H9 (cell line): Measurements from ENCODE around the gene C19orf47. TPM values are rescaled to one million over a fixed set of nuclear protein-coding genes. Genes with fewer than 3 reads are reported as not detected.

Experiments used
- DNase-seq: peaks from one replicate; pipeline ENCODE4 v3.0.0-alpha.2; 2017
- H2AFZ ChIP-seq: one replicate; pipeline ENCODE4 v1.6.1; 2013; ENCODE audit warnings: mild to moderate bottlenecking, low read length, control low read depth, moderate library complexity
- H2AK5ac ChIP-seq: 2 replicates; pipeline ENCODE4 v1.6.1; 2013; ENCODE audit warnings: low read length, control low read depth, mixed read lengths; ENCODE audit not compliant: insufficient read length
- H2BK120ac ChIP-seq: one replicate; pipeline ENCODE4 v1.6.1; 2013; ENCODE audit warnings: low read depth, mild to moderate bottlenecking, low read length, control low read depth, inconsistent platforms; ENCODE audit not compliant: poor library complexity, severe bottlenecking
- H2BK12ac ChIP-seq: 2 replicates; pipeline ENCODE4 v1.6.1; 2013; ENCODE audit warnings: low read length, control low read depth, mixed read lengths, low read depth; ENCODE audit not compliant: insufficient read length
- H2BK15ac ChIP-seq: 2 replicates; pipeline ENCODE4 v1.6.1; 2013; ENCODE audit warnings: low read depth, low read length, control low read depth
- H2BK20ac ChIP-seq: one replicate; pipeline ENCODE4 v1.6.1; 2013; ENCODE audit warnings: low read depth, mild to moderate bottlenecking, low read length, control low read depth, inconsistent platforms; ENCODE audit not compliant: poor library complexity, severe bottlenecking
- H2BK5ac ChIP-seq: 2 replicates; pipeline ENCODE4 v1.6.1; 2013; ENCODE audit warnings: low read length, control low read depth, mixed read lengths; ENCODE audit not compliant: insufficient read length
- H3K14ac ChIP-seq: 2 replicates; pipeline ENCODE4 v1.6.1; 2013; ENCODE audit warnings: low read length, control low read depth; ENCODE audit not compliant: insufficient read depth
- H3K18ac ChIP-seq: 2 replicates; pipeline ENCODE4 v1.6.1; 2013; ENCODE audit warnings: low read depth, mild to moderate bottlenecking, mixed read lengths, low read length, control low read depth; ENCODE audit not compliant: insufficient read length
- H3K23ac ChIP-seq: 2 replicates; pipeline ENCODE4 v1.6.1; 2013; ENCODE audit warnings: low read length, control low read depth, mixed read lengths, low read depth; ENCODE audit not compliant: insufficient read length
- H3K23me2 ChIP-seq: 2 replicates; pipeline ENCODE4 v1.6.1; 2013; ENCODE audit warnings: low read depth, mild to moderate bottlenecking, mixed read lengths, low read length, control low read depth; ENCODE audit not compliant: insufficient read length, poor library complexity, severe bottlenecking
- H3K27ac ChIP-seq: 2 replicates; pipeline ENCODE4 v1.5.1; 2013; ENCODE audit warnings: low read length, control low read depth, mixed read lengths, low read depth; ENCODE audit not compliant: insufficient read length
- H3K27me3 ChIP-seq: 2 replicates; pipeline ENCODE4 v1.6.1; 2013; ENCODE audit warnings: low read length, control low read depth, inconsistent platforms; ENCODE audit not compliant: insufficient read depth
- H3K4ac ChIP-seq: 2 replicates; pipeline ENCODE4 v1.6.1; 2013; ENCODE audit warnings: low read depth, mild to moderate bottlenecking, control low read depth, inconsistent platforms, low read length, moderate library complexity
- H3K4me1 ChIP-seq: 2 replicates; pipeline ENCODE4 v1.6.1; 2013; ENCODE audit warnings: low read length, control low read depth, inconsistent platforms; ENCODE audit not compliant: insufficient read depth
- H3K4me2 ChIP-seq: 2 replicates; pipeline ENCODE4 v1.6.1; 2013; ENCODE audit warnings: low read length, control low read depth, mixed read lengths; ENCODE audit not compliant: insufficient read length, insufficient read depth
- H3K56ac ChIP-seq: 2 replicates; pipeline ENCODE4 v1.6.1; 2013; ENCODE audit warnings: low read depth, mild to moderate bottlenecking, mixed read lengths, low read length, control low read depth; ENCODE audit not compliant: insufficient read length
- H3K79me1 ChIP-seq: 2 replicates; pipeline ENCODE4 v1.6.1; 2013; ENCODE audit warnings: low read depth, mild to moderate bottlenecking, moderate library complexity, low read length, control low read depth, inconsistent platforms; ENCODE audit not compliant: insufficient read depth, poor library complexity, severe bottlenecking
- H3K79me2 ChIP-seq: 2 replicates; pipeline ENCODE4 v1.6.1; 2013; ENCODE audit warnings: low read length, control low read depth, inconsistent platforms; ENCODE audit not compliant: insufficient read depth
- H3K9ac ChIP-seq: 2 replicates; pipeline ENCODE4 v1.6.1; 2013; ENCODE audit warnings: low read length, control low read depth, mixed read lengths; ENCODE audit not compliant: insufficient read length; ENCODE audit errors: extremely low read depth
- H3K9me3 ChIP-seq: one replicate; pipeline ENCODE4 v1.6.1; 2013; ENCODE audit warnings: low read depth, low read length, inconsistent platforms; ENCODE audit not compliant: control insufficient read depth
- H3T11ph ChIP-seq: one replicate; pipeline ENCODE4 v1.6.1; 2013; ENCODE audit warnings: mild to moderate bottlenecking, low read length, control low read depth, inconsistent platforms
- H4K20me1 ChIP-seq: one replicate; pipeline ENCODE4 v1.6.1; 2013; ENCODE audit not compliant: control insufficient read depth, insufficient read length, insufficient read depth
- H4K5ac ChIP-seq: 2 replicates; pipeline ENCODE4 v1.6.1; 2013; ENCODE audit warnings: low read depth, mild to moderate bottlenecking, mixed read lengths, low read length, control low read depth; ENCODE audit not compliant: insufficient read length
- H4K8ac ChIP-seq: replicated peaks from 2 replicates; pipeline ENCODE4 v1.6.1; 2013; ENCODE audit warnings: low read length, control low read depth, mixed read lengths, low read depth; ENCODE audit not compliant: insufficient read length
- H4K91ac ChIP-seq: 2 replicates; pipeline ENCODE4 v1.6.1; 2013; ENCODE audit warnings: low read depth, mild to moderate bottlenecking, moderate library complexity, mixed read lengths, low read length, control low read depth; ENCODE audit not compliant: insufficient read length
- H3K27ac Mint-ChIP-seq, 3 experiments: 2 replicates in 2 of 3; 3 replicates in 1 of 3; pipeline ENCODE4 v1.8.0; 2020 to 2021; ENCODE audit warnings: mixed read lengths in 3 of 3, mild to moderate bottlenecking in 1 of 3, moderate library complexity in 1 of 3
- H3K27me3 Mint-ChIP-seq: 2 replicates; pipeline ENCODE4 v1.8.0; 2021; ENCODE audit warnings: low read depth, mild to moderate bottlenecking, moderate library complexity, mixed read lengths
- H3K36me3 Mint-ChIP-seq, 3 experiments: 2 replicates in 2 of 3; 3 replicates in 1 of 3; pipeline ENCODE4 v1.8.0; 2020 to 2021; ENCODE audit warnings: low read depth in 3 of 3, mixed read lengths in 3 of 3; ENCODE audit not compliant: insufficient read depth in 1 of 3
- H3K4me1 Mint-ChIP-seq, 2 experiments: 2 replicates each; pipeline ENCODE4 v1.8.0; 2020; ENCODE audit warnings: mixed read lengths in 2 of 2
- H3K4me3 Mint-ChIP-seq, 2 experiments: 2 replicates in 1 of 2; 3 replicates in 1 of 2; pipeline ENCODE4 v1.8.0; 2020 to 2021; ENCODE audit warnings: mild to moderate bottlenecking in 2 of 2, mixed read lengths in 2 of 2, moderate library complexity in 1 of 2
- H3K9me3 Mint-ChIP-seq, 2 experiments: 2 replicates in 1 of 2; 3 replicates in 1 of 2; pipeline ENCODE4 v1.8.0; 2020; ENCODE audit warnings: mild to moderate bottlenecking in 2 of 2, mixed read lengths in 2 of 2, moderate library complexity in 1 of 2
- WGBS: extraction: QIAGEN DNeasy Blood & Tissue Kit; methylation state at CpG from one replicate; pipeline ENCODE4 v1.1.7; 2013; ENCODE audit warnings: missing lambda C conversion rate, low lambda C conversion rate, mixed read lengths; ENCODE audit not compliant: insufficient read length; ENCODE audit errors: extremely low coverage; 5-methylcytosine and 5-hydroxymethylcytosine counted together
- total RNA-seq: library from RNA; stranded (reverse); gene quantifications from 2 replicates; pipeline ENCODE4 v1.2.1, GENCODE V29; 2021
- TF ChIP-seq, protein P1 (sequence below): fragments of 200-600 bp; sonication (generic); conservative IDR thresholded peaks from 3 replicates; pipeline ENCODE4 v1.8.0; 2021; ENCODE audit warnings: antibody characterized with exemption, mild to moderate bottlenecking

Gene C19orf47
- total RNA-seq, 1 experiment from 2014 or later, result 19.4 TPM

GRCh38 chr19:40360708-40361241, 12.6 kb upstream of the C19orf47 start:
- WGBS, result no CpG with 5 or more reads among the region's 12 CpGs
- Histone ChIP-seq H2BK15ac (no peak overlapping the region), H3K23ac (no peak overlapping the region), H4K91ac (no peak overlapping the region), H3K18ac (no peak overlapping the region), H3K14ac (no peak overlapping the region), H3K79me1 (no peaks in the 10 kb centered on the region), H3K23me2 (peaks cover 3% of the 10 kb centered on the region), H2BK120ac (no peak overlapping the region), H3K4ac (no peak overlapping the region), H3K56ac (no peak overlapping the region), H2BK20ac (no peak overlapping the region), H2AFZ (no peak overlapping the region), H3K27ac (no peak overlapping the region), H3T11ph (no peak overlapping the region), H3K4me2 (no peak overlapping the region), H3K27me3 (no peaks in the 10 kb centered on the region), H4K8ac (no peak overlapping the region), H2BK12ac (no peak overlapping the region), H2BK5ac (no peak overlapping the region), H4K20me1 (no peaks in the 10 kb centered on the region), H3K4me1 (no peaks in the 10 kb centered on the region), H3K9ac (no peak overlapping the region), H4K5ac (no peak overlapping the region), H2AK5ac (no peak overlapping the region), H3K79me2 (no peaks in the 10 kb centered on the region), H3K9me3 (no peaks in the 10 kb centered on the region)
- no peak overlapping the region for H3K4me3 Mint-ChIP-seq
- H3K27ac Mint-ChIP-seq, result peak overlapping the region in 1 of 3 experiments; percentile 38; a peak in 1 of 7 replicates
- no peaks in the 10 kb centered on the region for H3K9me3 Mint-ChIP-seq
- TF ChIP-seq, protein P1, sequence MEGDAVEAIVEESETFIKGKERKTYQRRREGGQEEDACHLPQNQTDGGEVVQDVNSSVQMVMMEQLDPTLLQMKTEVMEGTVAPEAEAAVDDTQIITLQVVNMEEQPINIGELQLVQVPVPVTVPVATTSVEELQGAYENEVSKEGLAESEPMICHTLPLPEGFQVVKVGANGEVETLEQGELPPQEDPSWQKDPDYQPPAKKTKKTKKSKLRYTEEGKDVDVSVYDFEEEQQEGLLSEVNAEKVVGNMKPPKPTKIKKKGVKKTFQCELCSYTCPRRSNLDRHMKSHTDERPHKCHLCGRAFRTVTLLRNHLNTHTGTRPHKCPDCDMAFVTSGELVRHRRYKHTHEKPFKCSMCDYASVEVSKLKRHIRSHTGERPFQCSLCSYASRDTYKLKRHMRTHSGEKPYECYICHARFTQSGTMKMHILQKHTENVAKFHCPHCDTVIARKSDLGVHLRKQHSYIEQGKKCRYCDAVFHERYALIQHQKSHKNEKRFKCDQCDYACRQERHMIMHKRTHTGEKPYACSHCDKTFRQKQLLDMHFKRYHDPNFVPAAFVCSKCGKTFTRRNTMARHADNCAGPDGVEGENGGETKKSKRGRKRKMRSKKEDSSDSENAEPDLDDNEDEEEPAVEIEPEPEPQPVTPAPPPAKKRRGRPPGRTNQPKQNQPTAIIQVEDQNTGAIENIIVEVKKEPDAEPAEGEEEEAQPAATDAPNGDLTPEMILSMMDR, result no peak
- DNase-seq, result no peak
- no peaks in the 10 kb centered on the region for H3K36me3 Mint-ChIP-seq
- H3K4me1 Mint-ChIP-seq, result peaks cover 8 to 12% of the 10 kb centered on the region in 2 experiments
- no peaks in the 10 kb centered on the region; the same call in 1 of the 2 replicates for H3K27me3 Mint-ChIP-seq
